HG03565 (cell line): ENCODE measurements around the gene CCDC127.
"Not testable (repeated sequence)": the region's sequence is repeated elsewhere in the genome, so short reads cannot be mapped to it uniquely, and the experiment has no call there.

ENCODE experiments used
- ATAC-seq: cut with Tn5 transposase; IDR thresholded peaks from one replicate; pipeline ENCODE4 v1.9.1; 2021; ENCODE audit warnings: mild to moderate bottlenecking, moderate library complexity; ENCODE audit not compliant: unreplicated experiment

The CCDC127 gene

DNA sequence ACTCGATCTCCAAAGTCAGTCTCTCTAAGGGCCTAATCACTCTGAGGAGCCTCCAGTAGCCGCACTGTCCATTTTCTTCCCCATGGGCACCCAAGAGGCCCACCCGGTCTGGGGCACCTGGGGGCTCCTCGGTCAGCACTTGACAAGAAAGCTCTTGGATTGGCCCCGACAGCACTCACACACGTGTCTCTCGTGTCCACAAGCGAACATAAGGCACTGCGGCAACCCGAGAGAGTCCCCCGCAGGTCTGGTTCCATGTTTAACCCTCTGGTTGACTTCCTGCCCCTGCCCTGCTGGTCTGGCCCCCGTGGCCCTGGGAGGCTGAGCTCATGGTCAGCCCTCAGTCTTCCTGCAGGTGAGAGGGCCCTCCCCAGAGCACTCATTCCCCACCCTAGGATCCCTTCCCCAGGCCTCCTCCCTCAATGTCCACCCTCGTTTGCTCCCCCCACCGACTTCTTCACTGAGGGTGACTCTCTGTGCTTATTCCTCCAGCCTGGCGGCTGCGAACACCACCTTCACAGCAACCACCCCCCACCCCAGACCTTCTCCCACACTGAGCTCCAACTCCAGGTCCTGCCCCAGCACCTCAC, 43.0 kb downstream of the CCDC127 start:
- ATAC-seq, result no peak

DNA sequence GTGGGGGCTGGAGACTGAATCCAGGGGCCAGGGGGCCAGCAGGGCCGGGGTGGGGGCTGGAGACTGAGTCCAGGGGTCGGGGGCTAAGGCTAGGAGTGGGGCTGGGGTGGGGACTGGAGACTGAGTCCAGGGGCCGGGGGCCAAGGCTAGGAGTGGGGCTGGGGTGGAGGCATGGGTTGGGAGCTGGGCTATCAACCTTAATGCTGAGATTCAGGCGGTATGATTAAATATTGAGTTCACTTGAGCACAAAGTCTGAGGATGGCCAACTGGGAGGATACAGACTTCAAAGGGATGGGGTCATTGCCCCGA, 43.7 kb downstream of the CCDC127 start:
- ATAC-seq, result no peak

DNA sequence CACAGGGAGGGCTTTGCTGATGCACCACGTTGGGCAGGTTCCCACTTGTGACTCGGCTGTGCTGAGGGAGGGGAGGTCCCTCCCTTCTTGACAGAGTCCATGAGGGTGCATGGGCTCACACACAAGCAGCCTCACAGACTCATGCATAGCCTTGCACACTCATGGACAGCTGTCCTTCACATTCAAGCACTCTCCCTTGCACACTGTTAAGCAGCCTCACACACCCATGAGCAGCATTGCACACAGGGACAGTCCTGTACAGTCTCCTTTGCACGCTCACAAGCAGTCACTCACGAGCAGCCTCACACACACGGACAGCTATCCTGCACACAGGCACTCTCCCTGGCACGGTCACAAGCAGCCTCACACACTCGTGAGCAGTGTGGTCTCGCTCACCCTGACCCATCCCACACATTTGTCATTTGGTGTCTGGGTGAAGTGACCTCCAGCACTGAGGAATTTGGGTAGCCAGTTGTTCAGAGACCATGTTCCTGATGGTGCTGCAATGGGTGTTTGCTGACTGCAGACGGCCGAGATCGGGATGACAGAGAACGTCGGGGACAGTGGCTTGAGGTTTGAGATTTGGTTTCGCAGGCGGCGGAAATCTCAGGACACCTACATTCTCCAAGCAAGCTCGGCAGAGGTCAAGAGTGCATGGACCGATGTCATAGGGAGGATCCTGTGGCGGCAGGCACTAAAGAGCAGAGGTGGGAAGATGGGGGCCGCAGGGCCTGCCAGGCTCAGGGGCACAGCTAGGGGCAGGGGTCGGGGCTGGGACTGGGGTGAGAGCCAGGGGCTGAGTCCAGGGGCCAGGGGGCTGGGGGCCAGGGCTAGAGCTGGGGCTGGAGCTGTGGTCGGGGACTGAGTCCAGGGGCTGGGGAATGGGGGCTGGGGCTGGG, 44.3 kb downstream of the CCDC127 start:
- no peak for ATAC-seq

DNA sequence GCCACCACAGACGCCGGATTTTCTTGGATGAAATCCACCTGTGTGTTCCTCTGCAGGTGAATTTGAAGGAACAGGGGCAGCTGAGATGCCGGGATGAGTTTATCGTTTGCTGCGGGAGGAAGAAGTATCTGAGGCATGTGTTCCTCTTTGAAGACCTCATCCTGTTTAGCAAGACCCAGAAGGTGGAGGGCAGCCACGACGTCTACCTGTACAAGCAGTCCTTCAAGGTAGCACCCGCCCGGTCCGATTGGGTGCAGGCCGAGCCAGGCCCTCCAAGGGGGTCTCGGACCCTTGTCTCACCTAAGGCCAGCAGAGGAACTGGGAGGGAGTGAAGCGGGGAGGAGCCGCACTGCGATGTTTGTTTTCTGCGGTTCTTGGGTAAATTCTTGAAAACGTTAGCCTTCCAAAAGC, 45.1 kb downstream of the CCDC127 start:
- no peak for ATAC-seq

DNA sequence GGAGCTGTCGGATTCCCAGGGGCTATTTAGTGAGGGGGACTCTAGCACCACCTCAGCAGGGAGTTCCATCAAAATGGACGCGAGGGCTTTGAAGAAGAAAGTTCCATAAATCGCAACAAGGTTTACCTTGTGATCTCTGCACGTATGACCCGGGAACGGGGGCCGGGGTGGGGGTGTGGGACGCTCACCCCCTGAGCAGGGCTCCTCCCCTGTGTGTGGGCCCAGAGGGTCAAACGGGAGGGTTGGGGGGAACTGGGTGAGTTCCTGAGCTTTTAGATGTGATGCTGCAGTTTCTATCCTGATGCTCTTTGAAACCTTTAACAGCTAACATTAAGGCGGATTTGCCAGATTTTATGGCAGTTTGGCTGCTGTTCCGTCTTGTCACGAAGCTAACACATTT, 45.5 kb downstream of the CCDC127 start:
- ATAC-seq, result no peak

DNA sequence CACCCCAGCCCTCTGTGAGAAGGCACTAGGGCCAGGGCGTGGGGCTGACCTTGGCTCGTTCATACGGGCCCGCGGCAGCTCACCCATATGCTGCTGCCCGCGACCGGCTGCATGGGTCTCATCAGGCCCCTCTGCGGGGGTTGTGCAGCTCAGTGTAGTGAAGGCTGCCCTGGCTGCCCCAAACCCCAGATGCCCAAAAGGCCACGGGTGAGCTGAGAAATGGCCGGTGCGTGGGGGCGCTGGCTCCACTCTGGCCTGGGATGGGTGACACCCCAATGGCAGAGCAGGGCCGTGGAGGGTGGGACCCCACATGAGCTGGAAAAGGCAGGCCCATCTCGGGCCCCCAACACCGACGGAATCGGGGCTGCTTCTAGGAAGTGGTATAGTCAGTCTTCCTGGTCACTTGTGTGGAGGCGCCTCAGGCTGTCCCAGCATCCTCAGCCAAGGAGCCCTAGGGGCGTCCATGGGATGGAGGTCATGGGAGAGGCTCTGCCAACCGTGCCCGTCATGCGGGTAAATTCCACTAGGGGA, 46.1 kb downstream of the CCDC127 start:
- no peak for ATAC-seq

DNA sequence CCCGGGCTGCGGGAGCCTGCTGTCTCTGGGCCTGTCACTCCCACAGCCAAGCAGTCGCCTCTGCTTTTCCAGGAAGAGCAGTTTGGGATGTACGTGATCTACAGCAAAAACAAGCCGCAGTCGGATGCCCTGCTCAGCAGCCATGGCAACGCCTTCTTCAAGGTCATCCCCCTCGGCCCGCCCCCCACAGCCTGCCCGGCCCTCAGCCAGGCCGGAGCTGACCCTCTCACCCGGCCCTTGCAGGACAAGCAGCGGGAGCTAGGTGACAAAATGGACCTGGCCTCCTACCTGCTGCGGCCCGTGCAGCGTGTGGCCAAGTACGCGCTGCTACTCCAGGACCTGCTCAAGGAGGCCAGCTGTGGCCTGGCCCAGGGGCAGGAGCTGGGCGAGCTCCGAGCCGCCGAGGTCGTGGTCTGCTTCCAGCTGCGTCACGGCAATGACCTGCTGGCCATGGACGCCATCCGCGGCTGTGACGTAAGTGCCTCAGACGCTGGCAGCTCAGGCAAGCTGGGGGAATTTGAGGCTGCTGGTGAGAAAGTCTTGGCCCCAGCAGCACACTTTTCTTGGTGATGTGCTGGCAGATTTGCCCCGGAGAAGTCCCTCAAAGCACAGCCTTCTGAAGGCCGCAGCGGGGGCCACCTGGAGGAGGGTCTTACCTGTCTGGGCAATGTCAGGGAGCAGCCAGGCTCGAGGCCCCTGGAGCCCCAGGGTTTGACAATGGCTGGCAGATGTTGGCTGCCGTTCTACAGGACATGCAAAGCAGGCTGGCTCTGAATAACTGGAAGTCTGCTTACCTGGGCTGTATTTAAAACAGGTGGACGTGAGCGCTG, 46.8 kb downstream of the CCDC127 start:
- ATAC-seq, result no peak

DNA sequence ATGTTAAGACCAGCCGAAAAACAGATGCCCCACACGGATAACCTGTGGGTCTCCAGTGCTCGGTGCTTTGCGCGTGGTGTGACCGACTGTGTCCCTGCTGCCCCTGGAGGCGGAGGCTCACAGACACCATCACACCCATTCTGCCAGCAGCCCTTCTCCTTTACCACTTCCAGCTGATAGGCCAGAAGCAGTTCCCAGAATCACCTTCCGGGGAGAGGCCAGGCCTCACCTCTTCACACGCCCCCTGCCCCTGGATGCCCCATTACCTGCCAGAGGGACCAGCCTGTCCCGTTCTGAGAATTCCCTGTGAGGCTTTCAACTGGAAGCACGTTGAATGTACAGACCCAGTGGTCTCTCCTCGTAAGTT, 48.2 kb downstream of the CCDC127 start:
- ATAC-seq, result no peak

DNA sequence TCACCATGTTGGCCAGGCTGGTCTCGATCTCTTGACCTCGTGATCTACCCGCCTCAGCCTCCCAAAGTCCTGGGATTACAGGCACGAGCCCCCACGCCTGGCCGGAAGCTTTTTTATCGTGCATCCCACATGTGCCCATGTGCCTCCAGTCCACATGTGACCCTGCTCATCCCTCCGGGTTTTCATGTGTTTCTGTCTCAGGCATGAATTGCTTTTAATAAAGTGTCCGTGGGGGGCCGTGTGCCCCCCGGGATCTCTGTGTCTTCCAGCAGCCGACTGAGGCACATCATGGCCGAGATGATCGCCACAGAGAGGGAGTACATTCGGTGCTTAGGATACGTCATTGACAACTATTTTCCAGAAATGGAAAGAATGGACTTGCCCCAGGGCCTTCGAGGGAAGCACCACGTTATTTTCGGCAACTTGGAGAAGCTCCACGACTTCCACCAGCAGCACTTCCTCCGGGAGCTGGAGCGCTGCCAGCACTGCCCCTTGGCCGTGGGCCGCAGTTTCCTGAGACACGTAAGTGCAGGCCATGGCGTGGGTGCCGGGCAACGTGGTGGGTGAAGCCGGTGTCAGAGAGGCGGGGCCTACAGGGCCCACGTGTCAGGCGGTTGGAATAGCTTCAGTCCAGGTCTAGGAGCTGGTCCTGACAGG, 48.8 kb downstream of the CCDC127 start:
- no peak for ATAC-seq

DNA sequence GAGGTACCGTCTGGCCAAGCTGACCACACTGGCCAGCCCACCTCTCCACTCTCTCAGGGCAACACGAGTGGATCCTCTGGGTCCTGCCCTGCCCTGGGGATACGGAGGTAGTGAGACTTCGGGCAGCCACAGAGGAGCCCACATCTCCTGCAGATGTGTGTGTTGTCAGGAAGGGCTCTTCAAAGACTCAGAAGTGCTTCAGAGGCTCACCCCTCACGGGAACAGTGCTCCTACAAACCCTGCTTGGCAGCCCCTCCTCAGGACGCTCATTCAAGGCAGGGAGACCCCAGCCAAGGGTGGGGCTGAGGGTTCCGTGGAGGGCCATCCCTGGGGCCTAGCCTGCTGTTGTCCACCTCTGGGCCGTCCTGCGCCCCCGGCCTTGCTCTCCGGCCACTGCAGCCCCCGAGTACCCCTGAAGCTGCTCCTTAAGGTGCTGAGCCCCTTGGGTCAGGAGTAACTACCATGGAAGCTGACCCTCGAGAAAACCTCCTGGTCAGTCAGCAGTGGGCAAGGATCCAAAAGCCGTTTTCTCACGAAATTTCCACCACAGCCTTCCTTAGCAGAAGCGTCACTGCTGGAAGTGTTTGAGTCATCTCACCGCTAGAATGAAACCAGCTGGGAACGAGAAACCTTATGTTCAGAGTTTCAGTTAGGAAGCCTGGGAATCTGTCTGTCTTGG, 49.8 kb downstream of the CCDC127 start:
- no peak for ATAC-seq

DNA sequence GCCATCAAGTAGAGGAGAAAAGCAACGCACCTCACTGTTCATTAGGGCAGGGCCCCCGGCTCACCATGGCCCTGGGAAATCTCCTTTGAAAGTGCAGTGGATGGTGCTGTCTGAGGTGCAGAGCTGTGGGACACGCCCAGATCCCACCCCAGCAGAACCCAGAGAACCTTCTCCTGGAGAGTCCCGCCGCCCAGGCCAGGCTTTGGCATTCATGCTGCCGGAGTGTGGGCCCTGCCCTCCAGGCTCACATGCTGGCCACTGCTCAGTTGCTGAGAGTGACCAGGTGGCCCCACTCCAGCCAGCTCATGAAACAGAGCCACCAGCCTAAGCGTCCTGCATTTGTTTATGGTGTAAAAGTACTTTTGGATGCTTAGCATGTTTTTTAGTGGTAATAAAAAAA, 50.4 kb downstream of the CCDC127 start:
- ATAC-seq, result no peak

DNA sequence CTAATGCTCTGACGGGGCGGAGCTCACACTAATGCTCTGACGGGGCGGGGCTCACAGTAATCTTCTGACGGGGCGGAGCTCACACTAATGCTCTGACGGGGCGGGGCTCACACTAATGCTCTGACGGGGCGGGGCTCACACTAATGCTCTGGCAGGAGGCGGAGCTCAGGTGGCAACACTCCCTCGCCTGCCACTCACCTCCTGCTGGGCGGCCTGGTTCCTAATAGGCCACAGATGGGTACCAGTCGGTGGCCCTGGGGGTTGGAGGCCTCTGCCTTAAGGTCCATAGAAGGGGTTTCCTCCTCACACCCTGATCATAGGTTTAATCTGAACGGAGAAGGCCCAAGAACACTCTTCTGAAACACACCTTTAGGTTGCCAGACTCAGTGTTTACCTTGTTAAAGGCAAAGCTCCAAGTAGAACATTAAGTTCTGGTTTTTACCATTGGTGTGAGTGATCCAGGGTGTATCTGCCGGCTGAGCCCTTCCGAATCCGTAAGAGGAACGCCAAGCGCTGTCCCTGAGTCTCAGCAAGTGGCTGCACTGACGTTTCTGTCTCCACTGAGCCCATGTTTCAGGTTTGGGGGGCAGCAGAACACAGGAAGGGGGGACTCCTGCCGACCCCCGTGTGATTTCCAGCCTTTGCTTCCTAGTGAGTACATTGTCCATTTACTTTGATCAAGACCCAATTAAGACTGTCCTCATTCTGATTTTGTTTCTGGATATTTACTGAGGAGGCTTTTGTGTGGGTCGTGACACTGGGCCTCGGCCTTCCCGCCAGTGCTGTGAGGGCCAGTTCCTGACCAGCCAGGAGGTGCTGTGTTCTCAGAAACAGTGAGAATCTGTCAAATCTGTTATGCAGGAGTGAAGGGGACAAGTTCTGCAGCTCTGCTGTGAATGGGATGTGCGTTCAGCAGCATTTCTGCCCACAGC, 51.2 kb downstream of the CCDC127 start:
- no peak for ATAC-seq

DNA sequence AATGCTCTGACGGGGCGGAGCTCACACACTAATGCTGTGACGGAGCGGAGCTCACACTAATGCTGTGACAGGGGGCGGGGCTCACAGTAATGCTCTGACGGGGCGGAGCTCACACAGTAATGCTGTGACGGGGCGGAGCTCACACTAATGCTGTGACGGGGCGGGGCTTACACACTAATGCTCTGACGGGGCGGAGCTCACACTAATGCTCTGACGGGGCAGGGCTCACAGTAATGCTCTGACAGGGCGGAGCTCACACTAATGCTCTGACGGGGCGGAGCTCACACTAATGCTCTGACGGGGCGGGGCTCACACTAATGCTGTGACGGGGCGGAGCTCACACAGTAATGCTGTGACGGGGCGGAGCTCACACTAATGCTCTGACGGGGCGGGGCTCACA, 53.2 kb downstream of the CCDC127 start:
- ATAC-seq, result not testable (repeated sequence)

DNA sequence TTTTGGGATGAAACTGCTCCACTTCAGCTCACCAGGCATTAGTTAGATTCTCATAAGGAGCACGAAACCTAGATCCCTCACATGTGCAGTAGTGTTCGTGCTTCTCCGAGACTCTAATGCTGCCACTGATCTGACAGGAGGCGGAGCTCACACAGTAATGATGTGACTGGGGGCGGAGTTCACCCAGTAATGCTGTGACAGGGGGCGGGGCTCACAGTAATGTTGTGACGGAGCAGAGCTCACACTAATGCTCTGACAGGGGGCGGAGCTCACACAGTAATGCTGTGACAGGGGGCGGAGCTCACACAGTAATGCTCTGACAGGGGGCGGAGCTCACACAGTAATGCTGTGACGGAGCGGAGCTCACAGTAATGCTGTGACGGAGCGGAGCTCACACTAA, 53.7 kb downstream of the CCDC127 start:
- no peak for ATAC-seq

DNA sequence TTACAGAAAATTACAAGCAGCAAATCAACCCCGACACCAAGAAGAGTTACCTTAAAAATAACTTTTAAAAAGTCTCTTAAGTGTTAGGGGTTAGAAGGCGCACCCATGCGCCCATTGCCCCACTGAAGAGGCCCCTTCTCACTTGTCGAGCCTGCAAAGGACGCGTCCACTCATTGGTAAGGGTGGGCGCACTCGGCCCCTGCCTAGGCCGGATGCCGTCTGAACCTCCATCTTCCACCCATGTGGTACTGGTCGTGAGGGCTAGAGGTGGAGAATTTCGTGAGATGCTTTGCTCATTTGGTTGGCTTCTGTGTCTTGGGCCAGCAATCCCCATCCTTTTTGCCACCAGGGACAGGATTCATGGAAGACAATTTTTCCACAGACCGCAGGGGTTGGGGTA, 54.1 kb downstream of the CCDC127 start:
- no peak for ATAC-seq

DNA sequence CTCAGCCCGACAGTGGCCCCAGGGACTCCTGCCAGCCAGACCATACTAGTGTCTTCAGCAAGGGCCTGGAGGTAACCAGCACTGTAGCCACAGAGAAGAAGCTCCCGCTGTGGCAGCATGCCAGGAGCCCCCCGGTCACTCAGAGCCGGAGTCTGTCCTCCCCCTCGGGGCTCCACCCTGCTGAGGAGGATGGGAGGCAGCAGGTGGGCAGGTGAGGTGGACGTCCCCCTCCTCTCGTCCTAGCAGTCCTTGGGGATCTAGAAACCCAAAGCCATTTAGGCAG, 54.7 kb downstream of the CCDC127 start:
- no peak for ATAC-seq

DNA sequence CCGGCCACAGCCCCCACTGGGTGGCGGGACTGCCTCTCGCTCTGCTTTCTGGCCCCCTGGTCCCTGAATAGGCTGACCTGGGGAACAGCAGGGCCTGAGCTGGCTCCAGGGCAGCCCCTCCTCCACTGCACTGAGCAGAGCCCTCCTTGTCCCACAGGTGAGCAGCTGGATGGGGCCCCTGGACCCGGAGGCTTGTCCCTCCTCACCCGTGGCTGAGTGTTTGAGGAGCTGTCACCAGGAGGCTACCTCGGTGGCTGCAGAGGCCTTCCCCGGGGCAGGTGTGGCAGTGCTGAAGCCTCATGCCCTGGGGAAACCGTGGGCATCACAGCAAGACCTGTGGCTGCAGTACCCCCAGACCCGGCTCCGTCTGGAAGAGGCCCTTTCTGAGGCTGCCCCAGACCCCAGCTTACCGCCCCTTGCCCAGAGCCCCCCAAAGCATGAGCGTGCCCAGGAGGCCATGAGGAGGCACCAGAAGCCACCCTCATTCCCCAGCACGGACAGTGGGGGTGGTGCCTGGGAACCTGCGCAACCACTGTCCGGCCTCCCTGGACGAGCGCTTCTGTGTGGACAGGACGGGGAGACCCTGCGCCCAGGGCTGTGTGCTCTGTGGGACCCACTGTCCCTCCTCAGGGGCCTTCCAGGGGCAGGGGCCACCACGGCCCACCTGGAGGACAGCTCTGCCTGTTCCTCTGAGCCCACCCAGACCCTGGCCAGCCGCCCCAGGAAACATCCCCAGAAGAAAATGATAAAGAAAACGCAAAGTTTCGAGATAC, 55.2 kb downstream of the CCDC127 start:
- no peak for ATAC-seq

DNA sequence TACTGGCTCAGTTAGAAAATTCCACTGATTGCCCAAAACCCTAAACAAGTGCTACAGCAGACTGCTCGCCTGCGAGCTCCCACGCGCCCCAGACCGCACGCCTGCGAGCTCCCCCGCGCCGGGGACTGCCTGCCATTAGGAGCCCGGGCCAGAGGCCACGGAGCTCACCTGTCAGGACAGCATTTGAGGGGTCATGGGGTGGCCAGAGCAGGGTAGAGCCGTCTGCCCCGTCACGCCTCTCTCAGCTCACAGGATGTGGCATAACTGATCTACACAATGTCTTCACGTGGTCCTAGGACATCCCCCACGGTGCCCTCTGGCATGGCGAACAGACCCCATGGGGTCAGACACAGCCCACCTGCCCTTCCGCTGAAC, 55.8 kb downstream of the CCDC127 start:
- no peak for ATAC-seq

DNA sequence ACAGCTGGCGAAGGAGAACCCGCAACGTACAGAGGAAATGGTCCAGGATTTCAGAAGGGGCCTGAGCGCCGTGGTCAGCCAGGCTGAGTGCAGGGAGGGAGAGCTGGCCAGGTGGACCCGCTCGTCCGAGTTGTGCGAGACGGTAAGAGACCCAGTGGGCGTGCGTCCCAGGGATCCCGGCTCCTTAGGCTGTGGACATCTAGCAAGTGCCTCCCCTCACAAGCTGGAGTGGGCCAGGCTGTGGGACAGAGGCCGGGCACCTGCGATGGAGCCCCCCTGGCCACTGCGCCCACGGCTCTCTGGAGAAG, 56.2 kb downstream of the CCDC127 start:
- no peak for ATAC-seq
